Measurements from ENCODE around the gene PCDHGB4. TPM values are rescaled to one million over a fixed set of nuclear protein-coding genes. Genes with fewer than 3 reads are reported as not detected.
"Not testable (repeated sequence)": the region's sequence is repeated elsewhere in the genome, so short reads cannot be mapped to it uniquely, and the experiment has no call there.

The PCDHGB4 gene
- total RNA-seq, 2 donors from 2014 or later, result 4.8 to 5.7 TPM

GRCh38 chr5:141419074-141419880 lies 31.8 kb downstream of the PCDHGB4 start:
- DNase-seq (ENCODE audit: low spot score), result no peak
- intact Hi-C loops (cut with DNase I), result loop anchor here (10.0 kb wide), 2 partner anchors 136 to 146 kb away; no protein-coding TSS in a partner anchor

GRCh38 chr5:141420855-141421488 lies 33.5 kb downstream of the PCDHGB4 start, which contains the start of gene PCDHGA11:
PCDHGA11 (plus strand) TSS chr5:141421051; CDS start chr5:141421228, 177 bp downstream.
- intact Hi-C loops (cut with DNase I), result loop anchor here in 1 of 2 donors (10.0 kb wide), 1 partner anchor 104 kb away; no protein-coding TSS in a partner anchor
- peak; percentile 80 for DNase-seq (ENCODE audit: low spot score)

- intact Hi-C loops (cut with DNase I), result loop anchor here in 1 of 2 donors (10.0 kb wide), 1 partner anchor 103 kb away; no protein-coding TSS in a partner anchor
- DNase-seq (ENCODE audit: low spot score), result no peak
Observed at GRCh38 chr5:141421489-141421855, 34.0 kb downstream of the PCDHGB4 start.

GRCh38 chr5:141422742-141423291 lies 35.3 kb downstream of the PCDHGB4 start:
- no peak for DNase-seq (ENCODE audit: low spot score)
- intact Hi-C loops (cut with DNase I), result loop anchor here in 1 of 2 donors (10.0 kb wide), 1 partner anchor 102 kb away; no protein-coding TSS in a partner anchor

GRCh38 chr5:141427783-141428426 lies 40.4 kb downstream of the PCDHGB4 start:
- intact Hi-C loops (cut with DNase I), result loop anchor here in 1 of 2 donors (10.0 kb wide), 1 partner anchor 97 kb away; no protein-coding TSS in a partner anchor
- no peak for DNase-seq (ENCODE audit: low spot score)

- intact Hi-C loops (cut with DNase I), result no loop called here
Observed at GRCh38 chr5:141430332-141431113, 43.0 kb downstream of the PCDHGB4 start, which contains the start of gene PCDHGA12. PCDHGA12 (plus strand) TSS chr5:141430507; CDS start chr5:141430760, 253 bp downstream.

GRCh38 chr5:141431286-141431685 lies 43.8 kb downstream of the PCDHGB4 start:
- intact Hi-C loops (cut with DNase I), result no loop called here
- DNase-seq (ENCODE audit: low spot score), result no peak

More at GRCh38 chr5:141430332-141431113, 43.0 kb downstream of the PCDHGB4 start, which contains the start of gene PCDHGA12:
- no peak for DNase-seq (ENCODE audit: low spot score)

- DNase-seq (ENCODE audit: low spot score); intact Hi-C loops (cut with DNase I): not testable (repeated sequence)
Observed at GRCh38 chr5:141432308-141432707, 44.8 kb downstream of the PCDHGB4 start.

- DNase-seq (ENCODE audit: low spot score); intact Hi-C loops (cut with DNase I): not testable (repeated sequence)
Observed at GRCh38 chr5:141432726-141433125, 45.2 kb downstream of the PCDHGB4 start.

GRCh38 chr5:141434006-141434405 lies 46.5 kb downstream of the PCDHGB4 start:
- intact Hi-C loops (cut with DNase I), result no loop called here
- no peak for DNase-seq (ENCODE audit: low spot score)

- intact Hi-C loops (cut with DNase I), result no loop called here
- no peak for DNase-seq (ENCODE audit: low spot score)
Observed at GRCh38 chr5:141437221-141437620, 49.7 kb downstream of the PCDHGB4 start.

GRCh38 chr5:141439411-141440141 lies 52.1 kb downstream of the PCDHGB4 start:
- no peak for DNase-seq (ENCODE audit: low spot score)
- intact Hi-C loops (cut with DNase I), result no loop called here

Other genes with a start within 250 kb of the PCDHGB4 start
- 1 to 10 TPM in 1 of 2 donors, under 1 TPM in 1; 0.95 to 1.6 TPM for gene PCDHB6, start 237.6 kb upstream of the PCDHGB4 start, total RNA-seq
- 1 to 10 TPM; 2.6 to 5.5 TPM for gene PCDHB7, start 215.1 kb upstream of the PCDHGB4 start, total RNA-seq
- 1 to 10 TPM; 2.3 to 3.5 TPM for gene PCDHB8, start 209.9 kb upstream of the PCDHGB4 start, total RNA-seq
- gene PCDHB16, start 205.3 kb upstream of the PCDHGB4 start, total RNA-seq, result 1 to 10 TPM; 3.0 to 5.0 TPM
- 1 to 10 TPM; 1.1 to 5.3 TPM for gene PCDHB9, start 200.5 kb upstream of the PCDHGB4 start, total RNA-seq
- gene PCDHB10, start 195.3 kb upstream of the PCDHGB4 start, total RNA-seq, result 1 to 10 TPM; 2.6 to 3.8 TPM
- 1 to 10 TPM; 3.6 to 4.0 TPM for gene PCDHB11, start 188.1 kb upstream of the PCDHGB4 start, total RNA-seq
- 1 to 10 TPM; 3.6 to 4.1 TPM for gene PCDHB12, start 179.0 kb upstream of the PCDHGB4 start, total RNA-seq
- 1 to 10 TPM; 3.9 to 6.4 TPM for gene PCDHB13, start 173.8 kb upstream of the PCDHGB4 start, total RNA-seq
- 1 to 10 TPM; 5.0 to 8.7 TPM for gene PCDHB14, start 164.4 kb upstream of the PCDHGB4 start, total RNA-seq
- gene PCDHB15, start 142.3 kb upstream of the PCDHGB4 start, total RNA-seq, result 1 to 10 TPM; 3.8 to 4.4 TPM
- under 1 TPM; 0.46 to 1.00 TPM for gene SLC25A2, start 83.6 kb upstream of the PCDHGB4 start, total RNA-seq
- 10 to 100 TPM; 57.9 to 63.1 TPM for gene TAF7, start 66.9 kb upstream of the PCDHGB4 start, total RNA-seq
- under 1 TPM; 0.81 to 0.93 TPM for gene PCDHGA1, start 57.2 kb upstream of the PCDHGB4 start, total RNA-seq
- 1 to 10 TPM; 3.7 to 7.4 TPM for gene PCDHGA2, start 48.9 kb upstream of the PCDHGB4 start, total RNA-seq
- 1 to 10 TPM; 2.0 to 3.0 TPM for gene PCDHGA3, start 43.9 kb upstream of the PCDHGB4 start, total RNA-seq
- 1 to 10 TPM; 2.6 to 2.8 TPM for gene PCDHGB1, start 37.6 kb upstream of the PCDHGB4 start, total RNA-seq
- 1 to 10 TPM; 4.7 to 5.5 TPM for gene PCDHGA4, start 32.7 kb upstream of the PCDHGB4 start, total RNA-seq
- gene PCDHGB2, start 27.7 kb upstream of the PCDHGB4 start, total RNA-seq, result 1 to 10 TPM; 4.7 to 5.2 TPM
- gene PCDHGA5, start 23.5 kb upstream of the PCDHGB4 start, total RNA-seq, result 1 to 10 TPM; 3.9 to 5.2 TPM
- 1 to 10 TPM; 4.9 to 5.0 TPM for gene PCDHGB3, start 17.5 kb upstream of the PCDHGB4 start, total RNA-seq
- gene PCDHGA6, start 13.8 kb upstream of the PCDHGB4 start, total RNA-seq, result 1 to 10 TPM; 6.6 to 7.9 TPM
- 1 to 10 TPM; 4.0 to 4.3 TPM for gene PCDHGA7, start 5.0 kb upstream of the PCDHGB4 start, total RNA-seq
- gene PCDHGA8, start 4.9 kb downstream of the PCDHGB4 start, total RNA-seq, result 1 to 10 TPM; 2.0 to 2.4 TPM
- gene PCDHGB5, start 10.2 kb downstream of the PCDHGB4 start, total RNA-seq, result 1 to 10 TPM; 8.1 to 9.5 TPM
- gene PCDHGA9, start 15.1 kb downstream of the PCDHGB4 start, total RNA-seq, result 1 to 10 TPM; 5.6 to 7.2 TPM
- gene PCDHGB6, start 20.3 kb downstream of the PCDHGB4 start, total RNA-seq, result 1 to 10 TPM; 6.7 to 8.5 TPM
- 1 to 10 TPM; 5.7 to 6.6 TPM for gene PCDHGA10, start 25.3 kb downstream of the PCDHGB4 start, total RNA-seq
- gene PCDHGB7, start 30.0 kb downstream of the PCDHGB4 start, total RNA-seq, result 10 to 100 TPM; 12.2 to 17.1 TPM
- 1 to 10 TPM; 4.6 to 4.8 TPM for gene PCDHGA11, start 33.4 kb downstream of the PCDHGB4 start, total RNA-seq
- 10 to 100 TPM in 1 of 2 donors, 1 to 10 TPM in 1; 5.2 to 11.6 TPM for gene PCDHGA12, start 42.8 kb downstream of the PCDHGB4 start, total RNA-seq
- gene PCDHGC3, start 88.3 kb downstream of the PCDHGB4 start, total RNA-seq, result 10 to 100 TPM; 71.1 to 90.6 TPM
- 1 to 10 TPM; 2.0 to 2.9 TPM for gene PCDHGC4, start 97.3 kb downstream of the PCDHGB4 start, total RNA-seq
- 1 to 10 TPM; 2.3 to 2.6 TPM for gene PCDHGC5, start 101.4 kb downstream of the PCDHGB4 start, total RNA-seq
- 10 to 100 TPM; 52.3 to 83.8 TPM for gene DIAPH1, start 231.3 kb downstream of the PCDHGB4 start, total RNA-seq
- gene HDAC3, start 249.2 kb downstream of the PCDHGB4 start, total RNA-seq, result 10 to 100 TPM; 30.3 to 34.7 TPM
- 1 to 10 TPM; 2.5 to 3.0 TPM for gene RELL2, start 249.3 kb downstream of the PCDHGB4 start, total RNA-seq

All from posterior vena cava (tissue), 2 donors.